Epithelial cell of esophagus (primary cell): ENCODE data around the gene HOXA9.

Experiments used
- DNase-seq: peaks from one replicate; pipeline ENCODE4 v3.0.0; 2010; ENCODE audit warnings: low read depth
- H3K4me3 ChIP-seq: 2 replicates; pipeline ENCODE4 v1.5.1; 2011; ENCODE audit warnings: mild to moderate bottlenecking, low read length, control low read depth
- TF ChIP-seq, protein P1 (sequence below): IDR thresholded peaks from 2 replicates; pipeline ENCODE4 v1.5.1; 2011; ENCODE audit warnings: low read depth, mild to moderate bottlenecking, low read length, control low read depth, inconsistent platforms; ENCODE audit not compliant: insufficient read depth; ENCODE audit errors: missing control alignments

Gene HOXA9

DNA sequence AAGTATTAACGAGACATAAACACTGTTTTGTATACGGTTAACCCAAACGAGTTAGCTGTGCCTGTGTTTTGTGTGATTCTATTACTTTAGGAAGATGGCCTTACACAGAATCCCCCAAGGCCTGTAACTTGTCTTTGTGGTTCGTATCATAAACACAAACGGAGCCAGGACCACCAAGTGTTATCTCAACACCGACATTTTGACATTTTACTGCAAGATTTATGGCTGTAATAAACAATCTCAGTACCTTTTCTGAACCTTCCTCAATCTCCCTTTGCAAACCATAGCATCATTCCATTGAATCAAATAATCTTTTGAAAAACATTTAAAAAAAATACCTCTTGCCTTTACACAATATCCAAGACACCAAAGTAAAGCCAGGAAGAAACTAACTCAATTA lies 32.4 kb downstream of the HOXA9 start:
- no peak overlapping the region for H3K4me3 ChIP-seq
- TF ChIP-seq, protein P1, sequence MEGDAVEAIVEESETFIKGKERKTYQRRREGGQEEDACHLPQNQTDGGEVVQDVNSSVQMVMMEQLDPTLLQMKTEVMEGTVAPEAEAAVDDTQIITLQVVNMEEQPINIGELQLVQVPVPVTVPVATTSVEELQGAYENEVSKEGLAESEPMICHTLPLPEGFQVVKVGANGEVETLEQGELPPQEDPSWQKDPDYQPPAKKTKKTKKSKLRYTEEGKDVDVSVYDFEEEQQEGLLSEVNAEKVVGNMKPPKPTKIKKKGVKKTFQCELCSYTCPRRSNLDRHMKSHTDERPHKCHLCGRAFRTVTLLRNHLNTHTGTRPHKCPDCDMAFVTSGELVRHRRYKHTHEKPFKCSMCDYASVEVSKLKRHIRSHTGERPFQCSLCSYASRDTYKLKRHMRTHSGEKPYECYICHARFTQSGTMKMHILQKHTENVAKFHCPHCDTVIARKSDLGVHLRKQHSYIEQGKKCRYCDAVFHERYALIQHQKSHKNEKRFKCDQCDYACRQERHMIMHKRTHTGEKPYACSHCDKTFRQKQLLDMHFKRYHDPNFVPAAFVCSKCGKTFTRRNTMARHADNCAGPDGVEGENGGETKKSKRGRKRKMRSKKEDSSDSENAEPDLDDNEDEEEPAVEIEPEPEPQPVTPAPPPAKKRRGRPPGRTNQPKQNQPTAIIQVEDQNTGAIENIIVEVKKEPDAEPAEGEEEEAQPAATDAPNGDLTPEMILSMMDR: no peak
- DNase-seq: no peak

DNA sequence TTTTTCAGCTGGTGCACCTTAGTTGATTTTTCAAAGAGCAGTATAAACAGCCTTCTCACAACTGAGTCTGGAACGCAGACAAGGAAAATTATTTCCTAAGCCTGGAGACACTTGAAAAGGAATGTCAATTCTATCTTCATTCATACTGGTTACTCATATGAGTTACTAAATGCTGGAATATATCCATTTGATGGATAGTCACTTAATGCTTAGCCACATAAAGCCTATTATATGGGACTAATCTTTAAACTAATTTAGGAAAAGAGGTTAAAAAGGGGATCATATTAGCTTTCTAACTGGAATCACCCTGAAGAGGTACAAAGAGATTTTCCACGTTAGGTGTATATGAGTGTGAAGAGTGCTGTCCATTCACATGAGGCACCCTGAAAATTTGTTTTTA lies 33.1 kb downstream of the HOXA9 start:
- H3K4me3 ChIP-seq: no peak overlapping the region
- TF ChIP-seq, protein P1: no peak
- no peak for DNase-seq

DNA sequence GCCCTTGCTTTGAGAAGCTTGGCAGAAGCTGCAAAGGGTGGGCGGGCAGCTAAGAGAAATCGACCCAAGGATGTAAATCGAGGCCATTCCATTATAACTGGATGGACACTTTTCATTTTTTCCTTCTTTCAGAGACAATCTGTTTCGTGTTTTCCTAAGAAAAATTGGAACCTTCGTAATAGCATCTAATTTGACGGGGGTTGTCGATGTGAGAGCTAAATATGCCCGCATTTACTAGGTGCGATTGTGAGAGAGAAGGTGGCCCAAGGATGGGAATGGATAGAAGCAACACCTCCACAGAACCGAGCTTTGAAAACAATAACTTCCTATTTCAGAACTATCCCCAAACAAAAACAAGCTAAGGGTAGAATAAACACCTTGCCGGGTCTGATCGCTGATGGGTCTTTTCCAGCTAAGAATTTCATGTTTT lies 33.9 kb downstream of the HOXA9 start:
- H3K4me3 ChIP-seq: peak overlapping the region; percentile 69
- TF ChIP-seq, protein P1: no peak
- DNase-seq: no peak

DNA sequence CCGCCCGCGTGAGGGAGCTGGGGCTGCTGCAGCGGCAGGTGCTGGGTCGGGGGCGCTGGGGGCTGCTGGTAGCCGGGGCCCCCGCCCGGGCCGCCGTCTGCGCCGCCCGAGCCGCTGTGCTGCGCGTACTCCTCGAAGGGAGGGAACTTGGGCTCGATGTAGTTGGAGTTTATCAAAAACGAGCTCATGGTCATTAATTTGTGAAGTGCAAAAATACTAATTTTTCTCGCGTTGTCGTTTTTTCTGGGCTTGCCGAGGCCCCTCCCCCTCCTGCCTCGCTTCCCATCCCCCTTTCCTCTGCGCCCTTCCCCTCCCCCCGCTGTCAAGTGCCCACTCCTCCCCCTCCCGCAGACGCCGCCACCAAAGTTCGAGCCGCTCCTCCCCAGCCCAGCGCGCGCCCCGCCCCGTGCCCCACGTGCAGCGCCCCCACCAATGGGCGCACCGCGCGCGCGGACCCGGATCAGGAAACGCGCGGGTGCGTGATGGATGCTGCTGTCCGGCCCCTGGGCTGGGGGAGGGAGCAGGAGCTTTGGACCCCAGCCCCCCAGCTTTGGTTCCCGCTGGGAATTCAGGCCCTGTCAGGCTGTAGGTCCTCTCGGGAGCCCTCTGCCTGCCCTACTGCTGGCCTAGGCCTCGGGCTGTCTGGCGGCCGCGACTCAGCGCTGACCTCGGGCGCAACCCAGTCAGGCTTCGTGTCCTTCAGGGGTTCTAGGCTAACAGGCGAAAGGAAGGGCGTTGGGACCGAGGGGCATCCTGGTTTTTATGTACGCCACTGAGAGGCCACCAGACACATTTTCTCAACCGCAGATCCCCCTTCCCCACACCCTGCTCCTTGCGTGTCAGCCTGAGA lies 34.6 kb downstream of the HOXA9 start, which contains the start of gene HOXA4:
Gene HOXA4, minus strand, starts transcription at position 218 of the 850 bp plus-strand sequence. Its CDS starts 24 bp downstream, at position 194.
- TF ChIP-seq, protein P1: no peak
- H3K4me3 ChIP-seq: peak within 1 kb of the TSS; percentile 69
- DNase-seq: peak; percentile 86

DNA sequence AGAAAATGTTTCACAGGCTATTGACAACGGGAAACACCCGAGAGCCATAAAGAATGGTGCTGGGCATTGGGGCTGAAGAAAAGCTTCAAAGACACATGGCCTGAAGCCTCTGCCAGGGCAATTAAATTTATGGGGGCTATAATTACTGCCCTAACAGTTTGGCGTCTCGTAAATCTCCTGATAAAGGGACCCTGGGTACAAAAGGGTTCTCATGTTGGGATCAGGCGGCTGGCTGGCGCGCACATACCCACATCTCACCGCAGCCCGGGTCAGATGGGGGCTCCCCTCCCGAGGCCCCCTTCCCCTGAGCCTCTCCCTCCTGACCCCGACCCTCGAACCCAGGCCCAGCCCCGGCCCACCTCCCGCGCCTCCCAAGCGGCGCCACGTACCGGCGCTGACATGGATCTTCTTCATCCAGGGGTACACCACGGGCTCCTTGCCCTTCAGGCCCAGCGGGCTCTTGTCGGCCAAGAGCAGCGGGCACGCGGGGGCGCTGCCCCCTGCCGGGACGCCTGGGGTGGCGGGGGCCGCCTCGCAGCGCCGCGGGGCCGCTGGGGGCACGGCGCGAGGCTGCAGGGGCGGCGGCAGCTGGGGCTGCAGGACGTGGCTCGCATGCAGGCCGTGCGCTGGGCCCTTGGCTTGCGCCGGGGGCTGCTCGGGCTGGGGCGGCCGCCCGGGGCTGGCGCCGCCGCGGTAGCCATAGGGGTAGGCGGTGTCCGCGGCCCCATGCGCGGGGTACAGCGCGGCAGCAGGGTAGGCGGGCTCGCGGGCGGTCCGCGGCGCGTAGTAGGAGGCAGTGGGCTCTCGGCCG lies 35.4 kb downstream of the HOXA9 start:
- peak overlapping the region; percentile 69 for H3K4me3 ChIP-seq
- TF ChIP-seq, protein P1: no peak
- DNase-seq: no peak

DNA sequence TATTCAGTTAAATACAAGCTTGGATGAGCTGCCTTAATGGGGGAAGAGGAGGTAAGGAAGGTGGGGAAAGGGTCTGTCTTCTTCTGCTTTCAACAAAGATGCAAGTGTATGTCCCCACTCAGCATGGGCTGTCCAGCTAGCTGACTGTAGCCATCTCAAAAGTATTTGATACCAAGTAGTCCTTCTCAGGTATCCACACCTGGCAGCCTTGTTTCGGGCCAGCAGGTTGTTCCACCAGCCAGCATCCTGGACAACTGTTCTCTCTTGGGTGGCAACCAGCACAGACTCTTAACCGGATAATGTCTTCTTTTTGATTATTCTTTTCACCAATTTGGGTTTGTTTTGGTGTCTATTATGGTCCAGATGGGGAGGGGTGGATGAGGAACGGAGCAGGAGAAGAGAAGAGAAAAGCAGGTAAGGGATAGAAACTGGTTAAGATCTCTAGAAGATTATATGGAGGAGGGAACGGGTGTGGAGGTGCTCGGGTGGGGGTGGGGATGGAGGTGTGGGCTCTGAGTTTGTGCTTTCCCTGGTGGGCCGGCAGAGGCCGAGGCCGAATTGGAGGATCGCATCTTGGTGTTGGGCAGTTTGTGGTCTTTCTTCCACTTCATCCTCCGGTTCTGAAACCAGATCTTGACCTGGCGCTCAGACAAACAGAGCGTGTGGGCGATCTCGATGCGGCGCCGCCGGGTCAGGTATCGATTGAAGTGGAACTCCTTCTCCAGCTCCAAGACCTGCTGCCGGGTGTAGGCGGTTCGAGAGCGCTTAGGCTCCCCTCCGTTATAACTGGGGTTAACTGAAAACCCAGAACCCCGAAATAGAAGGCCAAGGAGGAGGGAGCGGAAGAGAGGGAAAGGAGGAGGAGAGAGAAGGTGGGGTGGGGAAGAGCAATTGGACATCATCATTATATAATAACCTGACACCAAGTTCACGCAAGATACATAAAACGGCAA lies 36.3 kb downstream of the HOXA9 start:
- no peak overlapping the region for H3K4me3 ChIP-seq
- TF ChIP-seq, protein P1: no peak
- DNase-seq: no peak
